ENCODE measurements around the gene BCAS4.

BCAS4 gene, protein sequence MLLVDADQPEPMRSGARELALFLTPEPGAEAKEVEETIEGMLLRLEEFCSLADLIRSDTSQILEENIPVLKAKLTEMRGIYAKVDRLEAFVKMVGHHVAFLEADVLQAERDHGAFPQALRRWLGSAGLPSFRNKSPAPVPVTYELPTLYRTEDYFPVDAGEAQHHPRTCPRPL

DNA sequence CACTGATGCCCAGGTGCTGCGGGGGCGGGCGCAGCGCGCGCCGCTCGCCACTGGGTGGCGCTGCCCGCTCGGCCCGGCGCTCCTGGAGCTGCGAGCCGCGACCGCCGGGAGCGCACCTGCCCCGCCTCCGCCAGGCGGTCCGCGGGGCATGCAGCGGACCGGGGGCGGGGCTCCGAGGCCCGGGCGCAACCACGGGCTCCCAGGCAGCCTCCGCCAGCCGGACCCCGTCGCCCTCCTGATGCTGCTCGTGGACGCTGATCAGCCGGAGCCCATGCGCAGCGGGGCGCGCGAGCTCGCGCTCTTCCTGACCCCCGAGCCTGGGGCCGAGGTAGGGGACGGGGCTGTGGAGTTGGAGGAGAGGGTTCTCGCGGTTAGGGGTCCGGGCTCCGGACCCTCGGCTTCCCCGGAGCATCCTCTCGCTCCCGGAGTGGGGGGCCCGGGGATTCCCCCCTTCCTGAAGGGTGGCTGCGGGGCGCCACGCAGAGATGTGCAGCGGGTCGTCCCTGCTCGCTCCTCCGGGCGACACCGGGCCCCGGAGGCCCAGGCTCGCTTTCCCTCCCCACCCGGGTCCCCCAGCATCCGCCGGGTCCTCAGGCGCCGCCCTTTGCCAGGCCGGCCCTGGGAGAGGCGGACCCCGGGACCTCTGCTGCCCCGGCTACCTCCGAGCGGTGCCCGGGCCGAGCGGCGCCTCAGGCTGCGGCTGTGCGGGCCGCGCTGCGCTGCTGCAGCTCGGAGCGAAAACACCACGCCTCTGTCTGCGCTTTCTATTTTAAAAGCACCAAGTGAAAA lies at the start of gene BCAS4:
Gene BCAS4, plus strand, starts transcription at position 216 of the 789 bp plus-strand sequence. Its CDS starts 23 bp downstream, at position 239.
- Histone ChIP-seq H3K27me3 (ENCODE audit: insufficient read depth, low read depth, severe bottlenecking) (peaks cover 2% of the 10 kb centered on the region), H3K27ac (no peak within 1 kb of the TSS), H3K9me3 (ENCODE audit: severe bottlenecking) (no peaks in the 10 kb centered on the region), H3K36me3 (no peaks in the 10 kb centered on the region), H3K4me3 (ENCODE audit: low read depth, low read length) (peak within 1 kb of the TSS; percentile 91)
- TF ChIP-seq, protein P1, sequence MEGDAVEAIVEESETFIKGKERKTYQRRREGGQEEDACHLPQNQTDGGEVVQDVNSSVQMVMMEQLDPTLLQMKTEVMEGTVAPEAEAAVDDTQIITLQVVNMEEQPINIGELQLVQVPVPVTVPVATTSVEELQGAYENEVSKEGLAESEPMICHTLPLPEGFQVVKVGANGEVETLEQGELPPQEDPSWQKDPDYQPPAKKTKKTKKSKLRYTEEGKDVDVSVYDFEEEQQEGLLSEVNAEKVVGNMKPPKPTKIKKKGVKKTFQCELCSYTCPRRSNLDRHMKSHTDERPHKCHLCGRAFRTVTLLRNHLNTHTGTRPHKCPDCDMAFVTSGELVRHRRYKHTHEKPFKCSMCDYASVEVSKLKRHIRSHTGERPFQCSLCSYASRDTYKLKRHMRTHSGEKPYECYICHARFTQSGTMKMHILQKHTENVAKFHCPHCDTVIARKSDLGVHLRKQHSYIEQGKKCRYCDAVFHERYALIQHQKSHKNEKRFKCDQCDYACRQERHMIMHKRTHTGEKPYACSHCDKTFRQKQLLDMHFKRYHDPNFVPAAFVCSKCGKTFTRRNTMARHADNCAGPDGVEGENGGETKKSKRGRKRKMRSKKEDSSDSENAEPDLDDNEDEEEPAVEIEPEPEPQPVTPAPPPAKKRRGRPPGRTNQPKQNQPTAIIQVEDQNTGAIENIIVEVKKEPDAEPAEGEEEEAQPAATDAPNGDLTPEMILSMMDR (IDR thresholded peaks at IDR 0.05; ENCODE audit: low read depth, low read length): peak; percentile 86
- DNase-seq: peak; percentile 74

DNA sequence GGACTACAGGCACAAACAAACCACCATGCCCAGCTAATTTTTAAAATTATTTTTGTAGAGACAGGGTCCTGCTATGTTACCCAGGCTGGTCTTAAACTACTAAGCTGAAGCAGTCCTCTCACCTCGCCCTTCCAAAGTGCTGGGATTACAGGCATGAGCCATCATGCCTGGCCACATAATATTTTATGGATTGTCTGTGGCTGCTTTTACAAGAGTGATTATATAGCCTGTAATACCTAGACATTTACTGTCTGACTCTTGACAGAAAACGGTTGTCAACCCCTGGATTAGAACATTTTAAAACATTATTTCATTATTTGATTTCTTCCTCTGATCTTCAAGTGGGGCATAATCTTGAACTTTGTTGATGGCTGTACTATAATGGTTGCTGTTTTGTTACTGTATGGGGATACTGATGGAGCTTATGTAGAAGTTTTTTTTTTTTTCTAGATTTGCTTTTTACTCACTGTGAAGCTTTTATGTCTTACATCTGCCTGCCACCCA lies 49.2 kb upstream of the BCAS4 start:
- DNase-seq: no peak
- Histone ChIP-seq H3K36me3 (peaks cover 38% of the 10 kb centered on the region), H3K27ac (no peak overlapping the region), H3K4me3 (ENCODE audit: low read depth, low read length) (no peak overlapping the region), H3K27me3 (ENCODE audit: insufficient read depth, low read depth, severe bottlenecking) (no peaks in the 10 kb centered on the region), H3K9me3 (ENCODE audit: severe bottlenecking) (no peaks in the 10 kb centered on the region)
- TF ChIP-seq, protein P1 (IDR thresholded peaks at IDR 0.05; ENCODE audit: low read depth, low read length): no peak

DNA sequence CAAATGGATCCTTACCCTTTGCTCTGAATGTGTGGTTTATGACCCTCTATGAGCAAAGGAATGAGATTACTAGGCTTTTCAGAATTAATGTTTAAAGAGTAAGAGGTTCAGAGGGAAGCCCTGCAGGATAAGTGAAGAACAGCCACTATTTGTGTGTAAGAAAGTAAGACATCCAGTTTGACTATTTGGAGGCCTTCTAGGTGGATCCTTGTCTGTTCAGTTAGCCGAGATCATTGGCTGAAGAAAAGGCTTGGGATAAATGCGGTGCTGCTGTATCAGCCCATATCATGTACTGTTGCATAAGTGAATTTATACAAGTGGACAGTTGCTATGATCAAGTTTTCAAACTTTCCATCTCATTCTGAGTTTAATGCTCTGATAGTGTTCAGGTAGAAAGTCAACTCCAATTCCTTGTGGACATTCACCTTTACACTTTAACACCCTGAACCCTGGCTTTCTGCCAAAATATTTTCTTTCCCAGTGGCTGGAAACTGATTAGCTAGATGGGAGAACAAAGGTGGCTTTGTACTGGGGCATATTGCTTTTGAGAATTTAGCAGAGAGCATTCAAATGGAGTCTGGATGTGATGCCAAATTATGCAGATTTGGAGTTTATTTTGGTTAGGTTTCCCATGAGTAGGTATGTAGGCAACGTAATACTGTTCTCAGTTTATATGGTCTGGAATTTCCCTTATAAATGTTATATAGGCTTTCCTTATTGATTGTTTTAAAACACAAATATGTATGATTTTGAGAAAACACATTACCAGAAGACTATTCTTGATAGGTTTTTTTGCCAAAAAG lies 48.5 kb upstream of the BCAS4 start:
- no peaks in the 10 kb centered on the region for H3K9me3 ChIP-seq (ENCODE audit: severe bottlenecking)
- no peaks in the 10 kb centered on the region for H3K27me3 ChIP-seq (ENCODE audit: insufficient read depth, low read depth, severe bottlenecking)
- peaks cover 34% of the 10 kb centered on the region for H3K36me3 ChIP-seq
- no peak overlapping the region for H3K27ac ChIP-seq
- no peak overlapping the region for H3K4me3 ChIP-seq (ENCODE audit: low read depth, low read length)
- TF ChIP-seq, protein P1 (IDR thresholded peaks at IDR 0.05; ENCODE audit: low read depth, low read length): no peak
- no peak for DNase-seq

DNA sequence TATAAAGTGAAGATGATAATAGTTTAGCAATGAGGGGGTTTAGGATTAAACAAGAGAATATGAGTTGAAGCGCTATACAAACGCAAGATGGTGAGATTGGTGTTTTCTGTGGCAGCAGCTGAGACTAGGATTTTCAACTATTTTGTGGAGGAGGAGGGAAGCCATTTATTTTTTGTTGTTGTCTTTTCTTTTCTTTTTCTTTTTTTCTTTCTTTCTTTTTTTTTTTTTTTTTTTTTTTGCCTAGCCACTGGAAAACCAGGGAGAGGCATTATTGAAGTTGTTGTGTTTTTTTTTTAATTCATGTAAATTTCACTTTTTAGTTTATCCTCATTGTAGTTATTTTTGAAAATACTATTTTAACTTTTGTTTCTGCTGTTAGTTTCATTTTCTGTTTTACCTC lies 47.6 kb upstream of the BCAS4 start:
- Histone ChIP-seq H3K27ac (no peak overlapping the region), H3K36me3 (peaks cover 28% of the 10 kb centered on the region), H3K9me3 (ENCODE audit: severe bottlenecking) (no peaks in the 10 kb centered on the region), H3K27me3 (ENCODE audit: insufficient read depth, low read depth, severe bottlenecking) (no peaks in the 10 kb centered on the region), H3K4me3 (ENCODE audit: low read depth, low read length) (no peak overlapping the region)
- TF ChIP-seq, protein P1 (IDR thresholded peaks at IDR 0.05; ENCODE audit: low read depth, low read length): no peak
- no peak for DNase-seq

DNA sequence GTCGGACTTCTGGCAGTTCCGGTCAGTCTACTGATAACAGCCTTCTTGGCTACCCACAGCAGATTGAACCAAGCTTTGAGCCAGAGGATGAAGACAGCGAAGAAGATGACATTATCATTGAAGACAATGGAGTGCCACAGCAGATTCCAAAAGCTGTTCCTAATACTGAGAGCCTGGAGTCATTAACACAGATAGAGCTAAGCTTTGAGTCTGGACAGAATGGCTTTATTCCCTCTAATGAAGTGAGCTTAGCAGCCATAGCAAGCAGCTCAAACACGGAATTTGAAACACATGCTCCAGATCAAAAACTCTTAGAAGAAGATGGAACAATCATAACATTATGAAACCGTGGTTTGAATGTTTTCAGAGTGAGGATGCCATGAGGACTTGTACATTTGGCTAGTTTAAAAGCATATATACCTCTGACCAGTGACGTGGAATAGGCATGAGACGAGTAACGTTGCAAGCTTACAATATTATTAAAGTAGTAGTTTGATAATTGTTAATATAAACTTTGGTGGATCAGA lies 44.7 kb upstream of the BCAS4 start:
- Histone ChIP-seq H3K27ac (peak overlapping the region; percentile 31), H3K4me3 (ENCODE audit: low read depth, low read length) (no peak overlapping the region), H3K36me3 (peaks cover 22% of the 10 kb centered on the region), H3K9me3 (ENCODE audit: severe bottlenecking) (no peaks in the 10 kb centered on the region), H3K27me3 (ENCODE audit: insufficient read depth, low read depth, severe bottlenecking) (no peaks in the 10 kb centered on the region)
- DNase-seq: no peak
- TF ChIP-seq, protein P1 (IDR thresholded peaks at IDR 0.05; ENCODE audit: low read depth, low read length): no peak

Measured in WERI-Rb-1 (cell line).